OCI-LY1 (cell line): Measurements from ENCODE around the gene CXXC1.

Experiments
- H2AFZ ChIP-seq: fragments of 200-600 bp; sonication (generic), shearing (Covaris generic); 2 replicates; pipeline ENCODE4 v1.6.0; 2014; ENCODE audit warnings: antibody characterized with exemption, mild to moderate bottlenecking, low read length
- H3F3A ChIP-seq: fragments of 200-600 bp; sonication (generic), shearing (Covaris generic); 2 replicates; pipeline ENCODE4 v1.6.0; 2014; ENCODE audit warnings: mild to moderate bottlenecking, antibody characterized with exemption, low read length, moderate library complexity; ENCODE audit not compliant: insufficient read depth
- H3K27ac ChIP-seq: fragments of 200-600 bp; sonication (generic); 2 replicates; pipeline ENCODE4 v1.5.1; 2014; ENCODE audit warnings: low read length, mixed run types, mild to moderate bottlenecking, low read depth; ENCODE audit not compliant: poor library complexity, severe bottlenecking
- H3K27me3 ChIP-seq: fragments of 200-600 bp; sonication (generic); 2 replicates; pipeline ENCODE4 v1.6.0; 2014; ENCODE audit warnings: antibody characterized with exemption, mild to moderate bottlenecking, low read length, moderate library complexity; ENCODE audit not compliant: insufficient read depth
- H3K36me3 ChIP-seq: fragments of 200-600 bp; sonication (generic); 2 replicates; pipeline ENCODE4 v1.6.1; 2014; ENCODE audit warnings: mild to moderate bottlenecking, antibody characterized with exemption, low read length, moderate library complexity, mixed read lengths; ENCODE audit not compliant: insufficient read depth
- H3K4me1 ChIP-seq: fragments of 200-600 bp; sonication (generic); 2 replicates; pipeline ENCODE4 v1.5.1; 2014; ENCODE audit warnings: mild to moderate bottlenecking, low read length, moderate library complexity; ENCODE audit not compliant: insufficient read depth, severe bottlenecking
- H3K4me2 ChIP-seq: fragments of 200-600 bp; sonication (generic), shearing (Covaris generic); 2 replicates; pipeline ENCODE4 v1.6.1; 2014; ENCODE audit warnings: low read length
- H3K4me3 ChIP-seq: fragments of 200-600 bp; sonication (generic); 2 replicates; pipeline ENCODE4 v1.5.1; 2014; ENCODE audit warnings: low read length, low read depth, mild to moderate bottlenecking, mixed read lengths; ENCODE audit not compliant: poor library complexity, severe bottlenecking
- H3K79me2 ChIP-seq: fragments of 200-600 bp; shearing (Covaris generic); 2 replicates; pipeline ENCODE4 v1.6.1; 2016; ENCODE audit warnings: mixed run types, low read length, mixed read lengths; ENCODE audit not compliant: insufficient read depth
- H3K9ac ChIP-seq: fragments of 200-600 bp; sonication (generic), shearing (Covaris generic); 2 replicates; pipeline ENCODE4 v1.6.1; 2014; ENCODE audit warnings: mild to moderate bottlenecking, low read length, mixed read lengths
- H3K9me2 ChIP-seq: fragments of 200-600 bp; sonication (generic), shearing (Covaris generic); 2 replicates; pipeline ENCODE4 v1.6.1; 2014; ENCODE audit warnings: low read depth, mild to moderate bottlenecking, low read length, mixed read lengths
- H3K9me3 ChIP-seq: fragments of 200-600 bp; shearing (Covaris generic); 2 replicates; pipeline ENCODE4 v1.6.1; 2014; ENCODE audit warnings: low read length, mixed read lengths
- H4K20me1 ChIP-seq: fragments of 200-600 bp; sonication (generic), shearing (Covaris generic); 2 replicates; pipeline ENCODE4 v1.6.0; 2016; ENCODE audit warnings: mild to moderate bottlenecking, low read length; ENCODE audit not compliant: insufficient read depth
- CTCF ChIP-seq: fragments of 200-600 bp; sonication (generic), shearing (Covaris generic); IDR thresholded peaks from 2 replicates; pipeline ENCODE4 v1.5.1; 2017; ENCODE audit warnings: mild to moderate bottlenecking, antibody characterized with exemption, low read length, moderate library complexity, mixed read lengths
- EZH2 ChIP-seq: fragments of 200-600 bp; sonication (generic), shearing (Covaris generic); IDR thresholded peaks from 2 replicates; pipeline ENCODE4 v1.8.0; 2017; ENCODE audit warnings: borderline replicate concordance, mixed run types, mild to moderate bottlenecking, antibody characterized with exemption, low read length, moderate library complexity, mixed read lengths

Gene CXXC1

GRCh38 chr18:50301074-50301473, 13.6 kb upstream of the CXXC1 start:
- Histone ChIP-seq H3F3A (no peaks in the 10 kb centered on the region), H2AFZ (no peak overlapping the region), H3K4me1 (peaks cover 11% of the 10 kb centered on the region), H3K9me3 (peaks cover 5% of the 10 kb centered on the region), H3K4me2 (no peak overlapping the region), H3K9me2 (no peaks in the 10 kb centered on the region), H3K27ac (no peak overlapping the region), H3K36me3 (no peaks in the 10 kb centered on the region; the same call in 1 of the 2 replicates), H3K9ac (no peak overlapping the region), H4K20me1 (no peaks in the 10 kb centered on the region), H3K27me3 (no peaks in the 10 kb centered on the region), H3K4me3 (no peak overlapping the region), H3K79me2 (no peaks in the 10 kb centered on the region)
- TF ChIP-seq CTCF (no peak), EZH2 (no peak)

DNA sequence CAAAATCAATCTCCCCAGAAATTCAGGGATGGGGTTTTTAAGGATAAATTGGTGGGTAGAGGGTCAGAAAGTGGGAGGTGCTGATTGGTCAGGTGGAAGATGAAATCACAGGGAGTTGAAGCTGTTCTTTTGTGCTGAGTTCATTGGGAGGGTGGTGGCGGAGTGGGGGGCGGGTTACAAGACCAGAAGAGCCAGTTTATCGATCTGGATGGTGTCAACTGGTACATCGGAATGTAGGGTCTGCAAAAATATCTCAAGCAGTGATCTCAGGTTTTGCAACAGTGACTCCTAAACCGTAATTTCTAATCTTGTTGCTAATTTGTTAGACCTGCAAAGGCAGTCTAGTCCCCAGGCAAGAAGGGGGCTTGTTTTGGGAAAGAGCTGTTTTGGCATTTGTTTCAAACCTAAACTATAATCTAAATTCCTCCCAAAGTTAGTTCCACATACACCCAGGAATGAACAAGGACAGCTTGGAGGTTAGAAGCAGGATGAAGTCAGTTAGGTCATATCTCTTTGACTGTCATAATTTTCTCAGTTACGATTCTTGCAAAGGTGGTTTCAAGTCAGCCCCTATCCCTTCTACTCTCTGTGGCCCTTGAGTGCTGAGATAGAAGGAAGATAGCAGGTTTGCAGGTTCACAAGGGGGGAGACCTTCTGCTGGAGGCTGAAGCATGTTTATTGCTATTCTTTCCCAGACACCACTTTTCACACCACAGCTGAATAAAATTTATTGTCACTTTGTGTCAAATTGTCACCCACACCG, 12.3 kb upstream of the CXXC1 start:
- Histone ChIP-seq H3K9me3 (no peaks in the 10 kb centered on the region), H3K4me2 (no peak overlapping the region), H3K9ac (no peak overlapping the region), H3K36me3 (no peaks in the 10 kb centered on the region; the same call in 1 of the 2 replicates), H3K4me3 (no peak overlapping the region), H3K27ac (no peak overlapping the region), H2AFZ (no peak overlapping the region), H3K79me2 (no peaks in the 10 kb centered on the region), H3K27me3 (no peaks in the 10 kb centered on the region), H3F3A (no peaks in the 10 kb centered on the region), H4K20me1 (no peaks in the 10 kb centered on the region), H3K9me2 (no peaks in the 10 kb centered on the region), H3K4me1 (peaks cover 11% of the 10 kb centered on the region)
- TF ChIP-seq EZH2 (no peak), CTCF (no peak)

DNA sequence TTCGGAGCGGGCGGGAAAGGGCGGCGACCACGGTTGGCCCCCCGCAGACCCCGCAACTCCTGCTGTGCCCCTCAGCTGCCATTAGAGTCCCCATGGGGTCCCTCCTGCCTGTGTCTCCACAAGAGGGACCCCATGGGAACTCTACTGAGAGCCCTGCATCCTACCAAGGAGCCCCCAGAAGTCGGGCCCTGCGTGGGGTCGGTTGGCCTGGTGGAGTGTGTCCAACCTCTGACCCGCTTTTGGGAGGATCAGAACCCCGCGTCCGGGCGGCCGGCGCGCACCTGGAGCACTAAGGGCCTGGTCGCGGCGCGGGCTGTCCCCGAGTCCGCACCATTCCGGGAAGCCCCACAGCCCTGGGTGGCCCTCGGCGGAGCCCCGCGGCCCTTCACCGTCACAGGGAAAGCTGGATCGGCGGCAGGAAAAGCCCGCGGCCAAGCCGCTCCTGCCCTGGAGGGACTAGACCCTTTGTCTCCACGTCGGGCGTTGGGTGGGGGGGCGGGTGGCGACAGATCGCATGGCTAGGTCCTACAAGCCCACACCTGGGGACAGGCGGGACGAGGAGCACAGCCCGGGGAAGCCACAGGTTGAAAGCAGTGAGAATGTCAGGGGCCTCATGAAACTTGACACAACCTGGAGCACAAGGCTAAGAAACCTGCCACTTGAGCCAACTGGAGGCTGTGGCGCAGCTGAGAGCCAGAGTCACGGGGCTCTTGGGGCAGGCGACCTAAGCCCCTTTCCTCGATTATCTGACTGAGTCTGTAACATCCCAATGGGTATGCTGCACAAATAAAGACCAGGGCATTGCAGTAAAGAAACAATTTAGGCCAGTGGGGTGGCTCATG, 11.2 kb upstream of the CXXC1 start:
- Histone ChIP-seq H3K4me3 (peak overlapping the region; percentile 63), H3K9ac (no peak overlapping the region), H3F3A (no peaks in the 10 kb centered on the region), H3K79me2 (no peaks in the 10 kb centered on the region), H3K36me3 (no peaks in the 10 kb centered on the region), H3K4me1 (peaks cover 11% of the 10 kb centered on the region), H3K27ac (no peak overlapping the region), H3K4me2 (peak overlapping the region; percentile 95; the same call in 1 of the 2 replicates), H3K9me2 (no peaks in the 10 kb centered on the region), H3K27me3 (no peaks in the 10 kb centered on the region), H3K9me3 (no peaks in the 10 kb centered on the region), H4K20me1 (no peaks in the 10 kb centered on the region), H2AFZ (no peak overlapping the region)
- TF ChIP-seq CTCF (no peak), EZH2 (no peak)
